Gastroesophageal sphincter (tissue), 3 donors: ENCODE results near the gene KRTAP10-3.

Source experiments
- CTCF ChIP-seq, 4 experiments: fragments of 200-600 bp in 2 of 4; fragments of 450-650 bp in 2 of 4; sonication (generic) in 1 of 4; IDR thresholded peaks; one replicate each; pipeline ENCODE4 v1.5.1; 2017 to 2019; ENCODE audit warnings: antibody characterized with exemption in 4 of 4, mild to moderate bottlenecking in 2 of 4, moderate library complexity in 2 of 4
- POLR2AphosphoS5 ChIP-seq: sonication (generic); formaldehyde crosslinking; IDR thresholded peaks from one replicate; pipeline ENCODE4 v1.6.1; 2017; ENCODE audit warnings: antibody characterized with exemption

GRCh38 chr21:44514218-44514520, 44.4 kb downstream of the KRTAP10-3 start:
- no peak for TF ChIP-seq CTCF (IDR thresholded peaks at IDR 0.05)
- no peak for TF ChIP-seq POLR2AphosphoS5
